HG02870 (cell line): ENCODE data around the gene BATF3.
"Not testable (repeated sequence)": the region's sequence is repeated elsewhere in the genome, so short reads cannot be mapped to it uniquely, and the experiment has no call there.

Experiments used
- ATAC-seq: cut with Tn5 transposase; IDR thresholded peaks from one replicate; pipeline ENCODE4 v1.9.1; 2021; ENCODE audit warnings: mild to moderate bottlenecking, moderate library complexity; ENCODE audit not compliant: unreplicated experiment

The BATF3 gene

DNA sequence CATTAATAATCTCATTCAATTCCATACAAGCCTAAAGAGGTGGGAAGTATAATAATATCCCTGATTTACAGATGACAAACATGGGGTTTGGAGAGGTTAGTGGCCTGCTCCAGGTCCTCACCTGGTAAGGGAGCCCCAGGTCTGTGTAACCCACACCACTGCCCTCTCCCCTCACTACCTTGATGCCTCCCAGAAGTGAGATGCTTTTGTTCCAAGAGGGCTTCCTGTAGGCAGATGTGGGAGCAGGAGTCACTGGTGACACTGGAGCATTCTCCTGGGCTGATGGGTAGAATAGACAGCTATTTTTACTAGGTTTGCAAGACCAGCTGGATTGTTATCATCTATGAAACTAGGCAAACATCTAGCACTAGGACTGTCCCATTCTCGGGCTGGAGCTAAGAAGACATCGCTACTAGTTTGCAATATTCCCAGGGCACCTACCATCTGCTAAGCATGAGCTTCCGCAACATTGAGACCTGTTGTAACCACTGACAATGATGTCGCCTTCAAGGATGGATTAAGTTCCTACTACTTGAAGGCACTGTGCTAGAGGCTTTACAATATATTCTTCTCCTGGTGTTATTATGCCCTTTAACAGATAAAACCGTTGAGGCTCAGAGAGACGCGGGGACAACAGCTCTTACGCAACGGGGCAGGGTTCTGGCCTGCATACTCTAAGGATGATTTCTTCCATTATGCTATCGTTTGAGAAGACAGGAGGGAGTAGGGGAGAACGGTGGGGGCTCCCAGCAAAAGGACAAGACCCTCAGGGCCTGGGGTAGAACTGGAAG lies 35.0 kb downstream of the BATF3 start:
- no peak for ATAC-seq

DNA sequence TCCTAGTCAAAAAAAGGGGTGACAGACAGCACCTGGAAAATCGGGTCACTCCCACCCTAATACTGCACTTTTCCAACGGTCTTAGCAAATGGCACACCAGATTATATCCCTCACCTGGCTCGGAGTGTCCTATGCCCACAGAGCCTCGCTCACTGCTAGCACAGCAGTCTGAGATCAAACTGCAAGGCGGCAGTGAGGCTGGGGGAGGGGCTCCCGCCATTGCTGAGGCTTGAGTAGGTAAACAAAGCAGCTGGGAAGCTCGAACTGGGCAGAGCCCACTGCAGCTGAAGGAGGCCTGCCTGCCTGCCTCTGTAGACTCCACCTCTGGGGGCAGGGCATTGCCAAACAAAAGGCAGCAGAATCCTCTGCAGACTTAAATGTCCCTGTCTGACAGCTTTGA lies 41.4 kb downstream of the BATF3 start:
- ATAC-seq = not testable (repeated sequence)

DNA sequence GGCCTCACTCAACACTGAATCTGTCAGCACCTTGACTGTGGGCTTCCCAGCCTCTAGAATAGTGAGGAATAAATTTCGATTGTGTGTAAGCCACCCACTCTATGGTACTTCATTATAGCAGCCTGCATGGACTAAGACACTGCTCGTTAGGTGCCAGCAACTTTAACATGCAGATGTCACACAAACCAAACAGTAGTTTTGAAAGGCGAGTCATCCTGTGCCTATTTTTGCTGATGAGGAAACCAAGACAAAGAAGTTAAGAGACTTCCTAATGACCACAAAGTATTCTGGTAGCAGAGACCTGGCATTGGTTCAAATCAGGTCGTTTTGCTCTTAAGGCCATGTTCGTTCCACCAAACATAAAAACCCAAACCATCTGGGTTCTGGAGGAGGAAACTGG lies 42.9 kb downstream of the BATF3 start:
- ATAC-seq = no peak

DNA sequence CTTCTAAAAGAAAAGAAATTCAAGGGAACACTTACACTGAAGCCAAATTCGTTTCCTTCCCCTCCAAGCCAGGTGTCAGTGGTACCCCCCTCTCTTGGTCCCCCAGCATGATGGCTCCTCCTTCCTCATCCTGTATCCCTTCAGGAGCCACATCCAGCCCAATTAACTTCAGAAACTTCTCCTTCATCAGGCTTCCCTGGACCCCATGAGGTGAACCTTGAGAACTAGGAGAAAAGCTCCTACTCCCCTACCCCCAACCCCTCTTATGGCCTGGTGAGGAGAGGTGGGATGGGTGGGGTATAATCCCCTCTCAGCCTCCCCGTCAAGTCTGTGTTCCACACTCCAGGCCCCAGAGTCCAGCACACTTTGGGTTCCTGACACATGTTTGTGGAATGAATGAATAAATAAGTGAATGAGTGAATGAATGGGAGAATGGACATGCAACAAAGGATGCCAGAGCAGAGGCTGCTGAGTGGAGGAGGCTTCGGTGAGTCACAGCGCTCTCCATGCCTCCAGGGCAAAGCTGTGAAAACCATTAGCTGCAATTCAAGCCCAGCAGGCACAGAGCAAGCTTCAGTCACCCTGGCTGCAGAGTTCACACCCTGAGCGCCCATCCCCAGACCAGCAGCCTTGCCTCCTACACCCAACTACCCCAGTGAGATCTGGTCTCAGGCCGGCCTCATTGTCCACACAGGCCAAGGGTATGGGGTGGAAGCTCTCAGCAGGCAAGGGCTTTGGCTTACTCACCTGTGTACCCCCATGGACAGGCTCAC lies 43.8 kb downstream of the BATF3 start:
- ATAC-seq = no peak

DNA sequence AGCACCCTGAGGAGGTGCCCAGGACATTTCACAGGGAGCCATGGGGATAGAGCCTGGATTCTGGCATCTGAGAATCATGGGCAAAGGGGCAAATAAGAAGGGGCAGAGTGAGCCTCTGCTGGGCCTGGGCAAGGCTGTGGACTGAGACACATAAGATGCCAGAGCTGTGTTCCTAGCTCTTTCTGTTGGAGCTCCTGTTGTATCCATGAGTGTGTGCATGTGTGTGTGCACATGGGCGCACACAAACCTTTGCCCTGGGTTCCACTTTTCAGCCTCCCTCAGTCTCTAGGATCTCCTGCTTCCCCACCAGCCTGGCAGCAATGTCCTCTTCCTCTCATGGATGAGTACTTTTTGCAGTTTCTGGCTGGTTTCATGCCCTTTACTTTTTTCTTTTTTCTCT lies 47.0 kb downstream of the BATF3 start:
- no peak for ATAC-seq

DNA sequence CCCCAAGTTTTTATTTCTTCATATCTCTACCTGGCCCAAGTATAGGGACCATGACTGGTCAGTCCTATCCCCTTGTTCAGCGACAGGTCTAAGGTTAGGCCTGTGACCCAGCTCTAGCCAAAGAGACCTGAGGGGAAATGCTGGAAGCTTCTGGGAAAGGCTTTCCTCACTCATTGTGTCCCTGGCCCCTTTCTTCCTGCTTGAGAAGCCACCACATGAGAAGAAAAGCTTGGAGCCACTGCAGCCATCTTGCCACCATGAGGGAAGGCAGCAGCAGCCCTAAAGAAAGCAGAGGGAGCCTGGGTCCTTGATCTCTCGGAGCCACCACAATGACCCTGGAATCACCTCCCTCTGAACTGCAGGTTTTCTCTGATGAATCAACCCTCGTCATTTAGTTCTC lies 47.7 kb downstream of the BATF3 start:
- no peak for ATAC-seq

DNA sequence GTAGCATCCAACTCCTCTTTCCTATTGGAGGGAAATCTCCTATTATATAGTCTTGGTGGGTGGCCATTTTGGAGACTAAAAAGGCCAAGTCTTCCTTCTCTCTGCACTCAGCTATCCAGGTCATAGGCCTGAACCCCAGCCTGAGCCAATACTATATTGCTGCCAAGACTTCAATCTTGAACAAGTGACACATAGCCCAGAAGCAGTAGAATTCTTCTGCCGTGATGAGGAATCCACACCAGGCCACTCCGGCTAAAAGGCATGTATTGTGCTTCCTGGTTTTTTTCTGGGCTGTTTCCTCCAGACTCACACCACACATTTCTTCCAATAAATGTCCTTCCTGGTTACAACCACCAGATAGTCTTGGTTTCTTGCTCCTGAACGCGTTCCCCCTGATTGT lies 48.1 kb downstream of the BATF3 start:
- no peak for ATAC-seq

DNA sequence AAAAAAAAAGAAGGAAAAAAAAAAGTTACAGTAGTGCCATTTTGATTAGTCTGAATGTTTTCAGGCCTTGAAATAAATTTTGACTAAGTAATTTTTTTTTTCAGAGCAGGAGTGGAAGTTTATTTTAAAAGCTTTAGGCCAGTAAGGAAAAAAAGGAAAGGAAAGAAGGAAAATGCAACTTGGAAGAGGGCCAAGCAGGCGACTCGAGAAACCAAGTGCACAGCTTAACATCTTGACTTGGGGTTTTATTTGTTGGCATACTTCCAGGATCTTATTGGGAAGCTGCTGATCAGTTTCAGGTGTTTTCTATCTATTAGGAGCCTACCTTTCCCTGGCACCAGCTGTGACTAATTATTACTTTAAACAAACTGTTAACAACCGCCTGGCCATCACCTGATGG lies 49.4 kb downstream of the BATF3 start:
- no peak for ATAC-seq

DNA sequence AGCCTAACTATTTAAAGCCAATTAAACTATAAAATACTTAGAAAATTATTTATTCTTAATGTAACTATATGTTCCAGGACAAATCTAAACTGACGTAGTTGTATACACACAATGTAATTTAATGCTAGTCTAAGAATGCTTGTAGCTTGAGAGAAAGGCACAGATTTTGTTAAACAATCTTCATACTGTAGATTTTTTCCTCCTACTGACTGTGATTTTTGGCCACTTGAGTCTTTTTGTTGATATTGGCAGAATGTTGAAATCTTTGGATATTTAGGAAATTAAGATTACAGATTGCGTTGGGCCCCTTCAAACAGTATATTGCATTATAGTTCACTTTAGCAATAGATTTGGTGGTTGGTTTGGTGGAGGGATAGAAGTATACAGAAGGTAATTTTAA lies 50.6 kb downstream of the BATF3 start:
- no peak for ATAC-seq

DNA sequence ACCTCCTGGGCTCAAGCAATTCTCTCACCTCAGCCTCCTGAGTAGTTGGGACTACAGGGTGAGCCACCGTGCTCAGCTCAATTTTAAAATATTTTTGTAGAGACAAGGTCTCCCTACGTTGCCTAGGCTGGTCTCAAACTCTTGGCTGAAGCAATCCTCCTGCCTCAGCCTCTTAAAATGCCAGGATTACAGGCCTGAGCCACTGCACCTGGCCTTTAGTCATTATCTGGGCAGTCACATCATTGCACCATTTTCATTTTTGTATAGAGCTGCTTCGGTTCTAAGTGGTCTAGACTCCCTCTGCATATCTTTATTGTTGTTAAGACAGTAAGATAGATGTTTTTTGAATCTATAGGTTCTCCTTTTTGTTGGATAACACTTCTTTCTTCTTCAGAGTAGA lies 51.2 kb downstream of the BATF3 start:
- ATAC-seq = no peak

DNA sequence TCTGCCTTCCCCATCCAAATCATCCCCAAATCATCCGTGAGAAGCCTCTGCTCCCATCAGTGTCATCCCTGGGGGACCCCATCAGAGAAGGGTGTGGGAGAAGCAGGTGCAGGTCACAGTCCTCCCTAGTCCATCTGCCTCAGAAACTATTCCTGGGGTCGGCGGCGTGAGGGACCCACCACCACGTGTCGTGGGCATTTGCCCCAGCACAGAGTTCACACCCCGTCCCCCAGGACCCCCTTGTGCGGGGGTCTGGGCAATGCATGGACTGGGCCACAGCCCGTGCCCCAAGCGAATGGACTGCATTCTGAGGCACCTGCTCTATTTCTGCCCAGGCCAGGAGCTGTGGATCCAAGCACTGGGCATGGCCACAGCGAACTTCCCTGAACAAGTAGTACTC lies 52.6 kb downstream of the BATF3 start:
- ATAC-seq = no peak

DNA sequence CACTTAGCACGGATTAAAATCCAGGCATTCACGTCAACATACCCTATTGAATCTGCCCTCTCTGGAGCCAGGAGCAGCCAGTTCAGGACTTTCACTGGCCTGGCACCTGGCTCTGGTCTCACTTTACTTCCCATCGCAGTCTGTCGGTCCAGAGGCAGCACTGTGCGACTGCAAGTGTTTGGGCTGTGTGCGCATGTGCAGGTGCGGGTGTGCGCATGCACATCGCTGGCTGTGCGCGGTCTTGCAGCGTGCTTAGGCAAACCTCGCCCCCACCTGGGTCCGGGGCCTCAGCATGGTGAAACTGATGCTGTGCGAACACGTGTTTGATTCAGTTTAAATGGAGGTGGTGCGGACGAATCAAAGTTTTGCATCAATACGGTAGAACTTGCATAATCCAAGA lies 53.1 kb downstream of the BATF3 start:
- ATAC-seq = no peak

DNA sequence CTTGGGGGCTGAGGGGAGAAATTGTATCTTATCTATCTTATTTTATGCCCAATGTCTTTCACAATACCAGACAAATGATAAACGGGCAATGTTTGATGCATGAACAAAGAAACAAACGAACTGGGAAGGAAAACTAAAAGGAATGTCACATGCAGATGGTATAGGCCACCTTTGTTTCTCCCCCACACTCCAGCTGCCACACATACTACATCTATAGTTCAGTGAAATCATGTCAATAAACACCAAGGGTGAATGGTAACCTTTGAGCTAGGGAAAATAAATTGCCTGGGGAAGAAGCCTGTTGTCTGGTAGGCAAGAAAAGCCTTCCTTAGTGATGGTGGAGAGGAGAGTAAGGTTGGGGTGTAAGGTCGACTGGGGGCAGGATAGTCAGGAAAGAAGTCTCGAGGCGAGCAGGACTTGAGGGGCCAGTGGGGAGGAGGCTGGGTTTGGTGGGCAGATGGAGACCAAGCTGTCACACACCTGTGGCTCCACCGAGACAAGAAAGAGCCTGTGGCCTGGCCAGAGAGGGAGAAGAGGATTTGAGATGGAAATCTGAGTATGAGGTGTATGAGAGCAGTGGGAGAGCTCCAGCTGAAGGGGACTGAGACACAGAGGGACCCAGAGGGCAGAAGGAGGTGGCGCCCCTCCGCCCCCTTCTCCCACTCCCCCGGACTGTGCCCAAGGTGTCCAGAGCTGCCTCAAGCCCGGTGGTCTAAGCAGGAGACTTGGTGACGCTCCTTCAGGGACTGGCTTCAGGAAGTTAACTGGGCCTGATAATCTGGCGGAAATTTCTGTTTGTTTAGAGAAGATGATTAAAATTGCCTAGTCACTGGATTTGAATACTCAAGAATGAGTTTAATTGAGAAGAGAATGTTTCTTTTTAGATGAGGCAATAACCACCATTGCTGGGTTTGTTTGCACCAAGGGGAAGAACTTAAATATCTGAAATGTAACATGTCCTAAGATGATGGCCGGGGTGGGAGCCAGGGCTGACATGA lies 53.8 kb downstream of the BATF3 start:
- no peak for ATAC-seq

DNA sequence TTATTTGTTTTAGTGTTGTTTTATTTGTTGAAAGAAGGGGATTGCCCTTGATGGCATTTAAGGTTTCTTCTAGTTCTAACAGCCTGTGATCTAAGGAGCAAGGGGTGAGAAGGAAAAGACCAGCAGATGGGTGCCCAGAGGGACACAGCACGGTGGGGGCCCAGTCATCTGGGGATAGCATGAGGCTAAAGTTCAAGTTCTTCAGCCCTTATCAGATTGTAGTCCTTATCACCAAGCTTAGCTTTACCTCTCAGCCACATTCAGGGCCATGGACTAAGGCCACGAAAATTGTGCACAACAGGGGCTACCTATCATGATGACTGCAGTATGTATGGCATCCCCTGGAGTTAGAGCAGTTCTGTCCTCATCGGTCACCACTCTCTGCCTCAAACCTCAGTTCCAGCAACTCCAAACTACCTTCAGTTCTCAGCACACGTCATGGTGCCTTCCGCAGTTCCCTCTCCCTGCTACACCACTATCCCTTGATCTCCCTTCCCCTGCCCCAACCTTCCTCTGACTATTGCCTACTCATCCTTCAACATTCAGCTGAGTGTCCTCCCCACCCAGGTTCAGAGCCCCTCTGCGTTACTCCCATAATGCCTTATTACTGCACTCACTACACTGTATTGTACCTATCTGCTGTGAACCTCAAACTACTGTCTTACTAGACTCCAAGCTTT lies 54.6 kb downstream of the BATF3 start:
- ATAC-seq = no peak

DNA sequence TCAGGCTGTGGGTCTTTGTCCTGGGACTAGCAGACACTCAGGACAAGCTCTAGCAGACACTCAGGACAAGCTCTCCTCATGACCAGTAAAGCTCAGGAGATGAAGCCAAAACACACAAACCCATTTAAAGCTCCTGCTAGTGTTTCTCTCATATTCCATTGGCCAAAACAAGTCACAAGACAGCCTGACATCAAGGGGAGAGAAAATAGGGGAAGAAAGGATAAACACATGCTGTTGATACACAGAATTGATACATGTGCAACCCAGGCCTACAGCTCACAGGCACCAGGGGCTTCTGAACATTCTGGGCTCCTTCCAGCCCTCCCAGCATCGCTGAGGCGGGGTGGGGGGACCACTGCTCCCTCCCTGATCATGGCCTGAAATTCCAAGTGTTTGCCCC lies 55.8 kb downstream of the BATF3 start:
- no peak for ATAC-seq

DNA sequence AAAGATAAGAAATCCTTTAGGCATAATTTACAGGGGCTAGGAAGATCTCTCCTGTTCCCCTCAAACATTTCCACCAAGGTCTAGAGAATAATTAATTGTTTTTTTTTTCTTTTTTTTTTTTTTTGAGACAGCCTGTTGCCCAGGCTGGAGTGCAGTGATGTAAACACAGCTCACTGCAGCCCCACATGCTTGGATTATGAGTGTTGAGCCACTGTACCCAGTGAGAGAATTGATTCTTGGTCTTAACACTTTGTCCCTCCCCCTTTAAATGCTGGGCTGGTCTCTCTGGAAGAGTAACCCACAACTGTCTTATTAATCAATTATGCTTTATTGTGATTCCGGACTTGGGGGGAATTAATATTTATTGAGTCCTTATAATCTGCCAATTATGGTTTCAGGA lies 57.7 kb downstream of the BATF3 start:
- no peak for ATAC-seq

DNA sequence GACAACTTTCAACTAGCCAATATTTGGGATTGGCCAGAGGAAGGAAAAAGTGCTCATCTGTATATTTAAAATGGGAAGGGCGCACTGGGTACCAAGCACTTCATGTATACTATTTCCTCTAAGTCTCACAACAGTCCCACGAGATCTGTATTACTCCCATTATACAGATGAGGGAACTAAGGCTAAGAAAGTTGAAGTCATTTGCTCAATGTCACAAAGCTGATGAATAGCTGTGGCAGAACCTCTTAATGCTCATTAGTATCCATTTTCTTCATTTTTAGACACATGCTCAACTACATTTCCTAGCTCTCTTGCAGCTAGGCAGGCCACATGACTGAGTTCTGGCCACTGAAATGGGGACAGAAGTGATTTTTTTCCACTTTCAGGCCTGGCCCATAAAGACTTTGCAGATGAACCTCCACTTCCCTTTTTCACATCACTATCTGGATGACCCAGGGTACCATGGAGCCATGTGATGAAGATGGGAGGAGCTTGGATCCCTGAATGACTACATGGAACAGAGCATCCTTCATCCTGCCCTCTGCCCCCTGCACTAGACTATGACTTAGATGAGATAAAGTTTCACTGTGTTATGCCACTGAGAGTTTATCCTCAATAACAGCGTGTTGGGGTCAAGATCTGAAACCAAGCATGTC lies 59.3 kb downstream of the BATF3 start:
- no peak for ATAC-seq

DNA sequence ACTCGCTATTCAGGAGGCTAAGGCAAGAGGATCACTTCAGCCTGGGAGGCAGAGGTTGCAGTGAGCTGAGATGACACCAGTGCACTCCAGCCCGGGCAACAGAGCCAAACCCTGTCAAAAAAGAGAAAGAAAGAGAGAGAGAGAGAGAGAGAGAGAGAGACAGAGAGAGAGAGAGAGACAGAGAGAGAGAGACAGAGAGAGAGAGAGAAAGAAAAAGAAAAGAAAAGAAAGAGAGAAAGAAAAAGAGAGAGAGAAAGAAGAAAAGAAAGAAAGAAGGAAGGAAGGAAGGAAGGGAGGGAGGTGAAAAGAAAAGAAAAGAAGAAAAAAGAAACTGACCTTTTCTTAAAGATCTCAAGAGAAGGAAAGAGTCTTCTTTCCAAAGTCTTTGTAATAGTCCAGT lies 60.1 kb downstream of the BATF3 start:
- ATAC-seq = not testable (repeated sequence)

DNA sequence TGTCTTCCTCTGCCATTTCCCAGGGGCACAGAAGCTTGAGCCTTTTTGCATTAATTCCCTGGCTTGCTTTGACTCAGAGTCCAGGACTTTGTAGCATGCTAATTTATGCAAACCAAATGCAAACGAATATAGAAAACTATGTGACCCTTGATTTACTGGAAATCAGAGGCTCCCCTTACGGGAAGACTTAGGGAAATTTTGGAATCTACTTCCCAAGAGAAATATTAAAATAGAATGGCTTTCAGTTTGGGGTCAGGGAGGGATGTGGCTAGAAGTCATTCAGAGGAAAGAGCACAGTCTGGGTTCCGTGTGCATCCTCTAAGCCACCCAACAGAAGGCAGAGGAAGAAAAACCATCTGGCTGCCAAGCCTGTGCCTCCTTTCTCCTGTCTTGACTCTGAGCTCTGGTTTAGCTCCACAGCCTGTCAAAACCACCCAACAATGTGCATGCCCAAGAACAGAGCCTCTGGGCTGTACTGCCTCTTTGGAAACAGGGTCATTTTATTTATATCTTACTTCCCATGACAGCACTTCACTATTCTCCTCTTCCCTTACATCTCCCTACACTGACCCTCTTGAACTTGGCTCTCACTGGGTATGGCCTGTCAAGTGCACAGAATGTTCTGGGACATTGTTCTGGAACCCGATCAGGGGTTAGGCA lies 61.0 kb downstream of the BATF3 start:
- no peak for ATAC-seq

DNA sequence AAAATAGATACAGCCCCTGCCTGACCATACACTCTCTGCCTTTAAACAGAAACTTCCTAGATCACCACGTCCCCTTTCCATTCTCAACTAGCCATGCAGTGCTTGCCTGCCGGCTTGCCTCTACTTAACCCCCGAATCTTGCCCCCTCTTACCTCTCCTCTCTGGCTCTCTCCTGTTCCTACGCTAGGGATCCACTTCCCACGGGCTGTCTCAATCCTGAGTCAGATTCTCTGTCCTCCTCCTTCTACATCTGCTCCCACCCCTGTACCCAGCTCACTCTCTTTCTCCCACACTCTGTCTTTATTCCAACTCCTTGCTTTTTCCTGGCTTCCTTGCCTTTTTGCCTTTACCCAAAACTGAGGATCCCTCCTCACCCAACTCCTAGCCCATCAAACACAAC lies 61.7 kb downstream of the BATF3 start:
- no peak for ATAC-seq
